Measurements from ENCODE around the gene IGSF3.
A peak's percentile ranks its signal among the peaks of the same experiment; 100 is the strongest.
"Not testable (repeated sequence)": the region's sequence is repeated elsewhere in the genome, so short reads cannot be mapped to it uniquely, and the experiment has no call there.

IGSF3 gene

GRCh38 chr1:116627357-116627756, 40.2 kb downstream of the IGSF3 start:
- not testable (repeated sequence) for DNase-seq

- DNase-seq: not testable (repeated sequence)
Measured at GRCh38 chr1:116626915-116627314, 40.6 kb downstream of the IGSF3 start.

GRCh38 chr1:116625155-116625554, 42.4 kb downstream of the IGSF3 start:
- DNase-seq: not testable (repeated sequence)

- no peak for DNase-seq
Measured at GRCh38 chr1:116624040-116624439, 43.5 kb downstream of the IGSF3 start.

GRCh38 chr1:116622496-116622895, 45.0 kb downstream of the IGSF3 start:
- not testable (repeated sequence) for DNase-seq

GRCh38 chr1:116621756-116622155, 45.8 kb downstream of the IGSF3 start:
- DNase-seq: not testable (repeated sequence)

- DNase-seq: not testable (repeated sequence)
Measured at GRCh38 chr1:116620392-116620791, 47.1 kb downstream of the IGSF3 start.

- not testable (repeated sequence) for DNase-seq
Measured at GRCh38 chr1:116619106-116619505, 48.4 kb downstream of the IGSF3 start.

- DNase-seq: not testable (repeated sequence)
Measured at GRCh38 chr1:116617808-116618207, 49.7 kb downstream of the IGSF3 start.

GRCh38 chr1:116613825-116614224, 53.7 kb downstream of the IGSF3 start:
- DNase-seq: not testable (repeated sequence)

- not testable (repeated sequence) for DNase-seq
Measured at GRCh38 chr1:116609801-116610371, 57.6 kb downstream of the IGSF3 start.

GRCh38 chr1:116608841-116609240, 58.7 kb downstream of the IGSF3 start:
- DNase-seq: not testable (repeated sequence)

GRCh38 chr1:116608151-116608550, 59.4 kb downstream of the IGSF3 start:
- not testable (repeated sequence) for DNase-seq

GRCh38 chr1:116607463-116607862, 60.1 kb downstream of the IGSF3 start:
- DNase-seq: not testable (repeated sequence)

GRCh38 chr1:116606067-116606466, 61.5 kb downstream of the IGSF3 start:
- peak; percentile 51 for DNase-seq

GRCh38 chr1:116605315-116605714, 62.2 kb downstream of the IGSF3 start:
- no peak for DNase-seq

GRCh38 chr1:116604408-116604807, 63.1 kb downstream of the IGSF3 start:
- not testable (repeated sequence) for DNase-seq

GRCh38 chr1:116603646-116604045, 63.9 kb downstream of the IGSF3 start:
- DNase-seq: not testable (repeated sequence)

GRCh38 chr1:116599369-116599768, 68.2 kb downstream of the IGSF3 start:
- DNase-seq: not testable (repeated sequence)

- not testable (repeated sequence) for DNase-seq
Measured at GRCh38 chr1:116598420-116599036, 69.0 kb downstream of the IGSF3 start.

- not testable (repeated sequence) for DNase-seq
Measured at GRCh38 chr1:116597388-116597787, 70.1 kb downstream of the IGSF3 start.

GRCh38 chr1:116596742-116597307, 70.7 kb downstream of the IGSF3 start:
- DNase-seq: not testable (repeated sequence)

- peak; percentile 23 for DNase-seq
Measured at GRCh38 chr1:116595946-116596741, 71.4 kb downstream of the IGSF3 start.
